Right lobe of liver (tissue), 4 donors: ENCODE measurements around the gene IFIT3.

Source experiments
- POLR2A ChIP-seq: fragments of 450-650 bp; IDR thresholded peaks from one replicate; pipeline ENCODE4 v1.6.1; 2017; ENCODE audit warnings: antibody characterized with exemption, mild to moderate bottlenecking
- TF ChIP-seq, protein P1 (sequence below), 4 donors: fragments of 200-600 bp in 3 of 4; fragments of 450-650 bp in 1 of 4; IDR thresholded peaks; one replicate each; pipeline versions ENCODE4 v1.5.1 to v1.8.0; 2016 to 2022; ENCODE audit warnings: antibody characterized with exemption in 4 of 4, mild to moderate bottlenecking in 2 of 4
- donor health status: DM: no; HTN: no; CAD: no.
- donor health status: DM: no; HTN: no; CAD: no.
- donor health status: DM: no; HTN: yes; CAD: no.

DNA sequence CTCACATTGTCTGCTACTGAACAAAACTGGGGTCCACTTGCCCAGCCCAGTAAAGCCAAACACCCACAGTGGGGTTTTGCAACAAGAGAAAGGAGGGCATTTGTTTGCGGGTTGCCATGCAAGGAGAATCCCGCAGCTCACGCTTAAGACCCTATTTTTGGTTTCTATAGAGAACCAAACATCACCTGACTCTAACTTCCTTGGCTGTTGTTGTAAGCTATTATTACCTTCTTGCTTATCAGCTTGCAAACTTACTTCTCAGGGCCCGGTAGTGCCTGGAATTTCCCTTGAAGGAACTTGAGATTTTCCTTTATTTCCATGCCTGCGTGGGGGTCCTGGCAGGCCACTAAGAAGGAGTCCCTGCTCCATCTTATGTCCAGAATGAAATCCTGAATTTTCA is 20.7 kb downstream of the IFIT3 start:
- TF ChIP-seq, protein P1, sequence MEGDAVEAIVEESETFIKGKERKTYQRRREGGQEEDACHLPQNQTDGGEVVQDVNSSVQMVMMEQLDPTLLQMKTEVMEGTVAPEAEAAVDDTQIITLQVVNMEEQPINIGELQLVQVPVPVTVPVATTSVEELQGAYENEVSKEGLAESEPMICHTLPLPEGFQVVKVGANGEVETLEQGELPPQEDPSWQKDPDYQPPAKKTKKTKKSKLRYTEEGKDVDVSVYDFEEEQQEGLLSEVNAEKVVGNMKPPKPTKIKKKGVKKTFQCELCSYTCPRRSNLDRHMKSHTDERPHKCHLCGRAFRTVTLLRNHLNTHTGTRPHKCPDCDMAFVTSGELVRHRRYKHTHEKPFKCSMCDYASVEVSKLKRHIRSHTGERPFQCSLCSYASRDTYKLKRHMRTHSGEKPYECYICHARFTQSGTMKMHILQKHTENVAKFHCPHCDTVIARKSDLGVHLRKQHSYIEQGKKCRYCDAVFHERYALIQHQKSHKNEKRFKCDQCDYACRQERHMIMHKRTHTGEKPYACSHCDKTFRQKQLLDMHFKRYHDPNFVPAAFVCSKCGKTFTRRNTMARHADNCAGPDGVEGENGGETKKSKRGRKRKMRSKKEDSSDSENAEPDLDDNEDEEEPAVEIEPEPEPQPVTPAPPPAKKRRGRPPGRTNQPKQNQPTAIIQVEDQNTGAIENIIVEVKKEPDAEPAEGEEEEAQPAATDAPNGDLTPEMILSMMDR (IDR thresholded peaks at IDR 0.05): no peak
- no peak for TF ChIP-seq POLR2A
